Forelimb muscle (tissue), 1 donor: ENCODE measurements around the gene IL20. TPM values are rescaled to one million over a fixed set of nuclear protein-coding genes. Genes with fewer than 3 reads are reported as not detected.

ENCODE experiments used
- DNase-seq: peaks from one replicate; pipeline ENCODE4 v3.0.0-alpha.2; 2013; ENCODE audit warnings: low read depth
- polyA plus RNA-seq: library from polyadenylated mRNA; unstranded; fragments of 120-200 nt; gene quantifications from one replicate; pipeline ENCODE4 v1.2.1, GENCODE V29; 2013; ENCODE audit not compliant: insufficient read length

IL20 gene
- polyA plus RNA-seq, 1 donor = not detected

- no peak for DNase-seq
Measured at GRCh38 chr1:206902702-206903101, 37.3 kb downstream of the IL20 start.

DNA sequence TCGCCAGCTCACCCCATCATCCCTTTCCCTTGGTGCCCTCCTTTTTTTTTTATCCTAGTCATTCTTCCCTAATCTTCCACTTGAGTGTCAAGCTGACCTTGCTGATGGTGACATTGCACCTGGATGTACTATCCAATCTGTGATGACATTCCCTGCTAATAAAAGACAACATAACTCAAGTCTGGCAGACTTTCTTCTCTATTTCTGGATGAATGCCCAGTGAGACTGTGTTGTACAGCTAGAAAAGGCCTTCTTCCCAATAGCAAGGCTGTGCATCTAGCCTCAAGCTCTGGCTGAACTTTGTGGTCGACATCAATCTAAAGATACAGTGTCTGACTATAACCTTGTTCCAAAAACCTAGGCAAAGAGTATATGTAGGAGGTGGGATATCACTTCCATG is 38.3 kb downstream of the IL20 start:
- no peak for DNase-seq

DNA sequence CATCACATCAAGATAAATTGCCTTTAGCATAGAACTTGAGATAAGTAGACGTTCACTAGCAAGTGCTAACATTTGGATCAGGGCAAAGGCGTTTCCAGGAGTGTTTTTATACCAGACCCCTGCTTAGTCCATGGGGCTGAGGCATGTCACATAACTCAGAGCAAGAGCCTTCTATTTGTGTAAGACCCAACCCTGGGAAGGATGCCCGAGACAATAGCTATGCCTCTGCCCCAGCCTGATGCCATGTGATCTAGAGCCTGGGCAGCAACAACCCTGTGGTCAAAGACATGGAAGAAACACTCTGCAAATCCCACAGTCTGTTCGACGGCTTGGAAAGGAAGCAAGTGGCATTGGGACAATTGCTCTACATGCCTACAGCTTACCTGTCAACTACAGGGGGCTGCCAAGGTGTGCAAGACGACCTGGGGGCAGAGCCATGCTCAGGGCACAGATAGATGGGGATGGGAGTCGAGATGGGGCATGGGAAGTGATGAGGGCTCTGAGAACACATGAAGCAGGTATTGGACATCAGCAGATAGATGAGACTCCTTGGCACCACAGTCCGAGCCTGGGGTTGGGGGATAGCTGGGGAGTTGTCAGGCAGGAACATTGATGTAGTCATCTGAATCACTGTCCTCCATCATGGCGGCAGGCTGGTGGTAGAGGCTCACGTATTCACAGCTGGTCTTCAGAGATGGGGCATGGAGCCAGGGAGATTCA is 39.2 kb downstream of the IL20 start:
- DNase-seq = no peak

DNA sequence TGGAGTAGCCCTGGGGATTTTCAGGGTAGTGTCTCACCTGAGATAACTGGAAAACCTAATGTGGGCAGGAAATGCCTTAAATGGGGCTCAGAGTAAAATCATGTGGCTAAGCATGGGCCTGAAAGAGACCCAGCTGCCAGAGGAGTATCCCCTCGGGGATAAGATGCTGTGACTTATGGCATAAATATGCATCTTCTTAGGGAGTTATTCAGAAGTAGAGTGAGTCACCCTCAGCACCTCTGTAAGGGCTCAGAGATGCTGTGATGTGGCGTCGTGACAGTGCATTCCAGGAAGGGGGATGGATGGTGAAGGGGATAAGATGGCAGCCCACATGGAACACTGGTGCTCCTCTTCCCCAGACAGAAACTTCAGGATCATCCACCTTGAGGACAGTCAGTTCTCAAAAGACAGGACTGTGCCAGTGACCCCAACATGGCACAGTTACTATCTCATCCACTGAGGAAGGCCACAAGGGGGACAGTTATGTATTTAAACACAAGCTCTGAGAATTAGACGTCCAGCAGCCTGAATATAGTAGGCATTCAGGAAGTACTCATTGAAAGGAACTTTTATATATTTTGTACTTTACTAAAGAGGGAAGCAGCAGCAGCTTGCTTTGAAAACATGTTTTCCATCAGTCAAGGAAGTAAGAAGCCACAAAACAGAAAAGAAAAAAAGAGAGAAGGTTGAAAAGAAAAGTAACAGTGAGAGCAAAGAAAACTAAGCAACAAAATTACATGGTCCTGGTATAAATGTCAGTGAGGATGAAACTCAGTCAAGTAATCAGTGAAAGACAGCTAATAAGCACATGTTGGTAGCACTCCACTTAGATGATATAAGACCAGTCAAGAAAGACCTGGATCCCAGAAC is 40.1 kb downstream of the IL20 start:
- DNase-seq = no peak

- DNase-seq = no peak
Measured at GRCh38 chr1:206907304-206907991, 42.0 kb downstream of the IL20 start.

DNA sequence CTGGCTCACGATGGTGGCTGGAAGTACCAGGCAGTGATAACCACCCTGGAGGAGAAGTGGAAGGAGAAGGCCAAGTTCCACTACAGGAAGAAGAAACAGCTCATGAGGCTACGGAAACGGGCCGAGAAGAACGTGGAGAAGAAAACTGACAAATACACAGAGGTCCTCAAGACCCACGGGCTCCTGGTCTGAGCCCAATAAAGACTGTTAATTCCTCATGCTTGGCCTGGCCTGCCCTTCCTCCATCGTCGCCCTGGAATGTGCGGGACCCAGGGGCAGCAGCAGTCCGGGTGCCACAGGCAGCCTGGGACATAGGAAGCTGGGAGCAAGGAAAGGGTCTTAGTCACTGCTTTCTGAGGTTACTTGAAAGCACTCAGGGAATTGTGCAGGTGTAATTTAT is 42.6 kb downstream of the IL20 start:
- DNase-seq = no peak

DNA sequence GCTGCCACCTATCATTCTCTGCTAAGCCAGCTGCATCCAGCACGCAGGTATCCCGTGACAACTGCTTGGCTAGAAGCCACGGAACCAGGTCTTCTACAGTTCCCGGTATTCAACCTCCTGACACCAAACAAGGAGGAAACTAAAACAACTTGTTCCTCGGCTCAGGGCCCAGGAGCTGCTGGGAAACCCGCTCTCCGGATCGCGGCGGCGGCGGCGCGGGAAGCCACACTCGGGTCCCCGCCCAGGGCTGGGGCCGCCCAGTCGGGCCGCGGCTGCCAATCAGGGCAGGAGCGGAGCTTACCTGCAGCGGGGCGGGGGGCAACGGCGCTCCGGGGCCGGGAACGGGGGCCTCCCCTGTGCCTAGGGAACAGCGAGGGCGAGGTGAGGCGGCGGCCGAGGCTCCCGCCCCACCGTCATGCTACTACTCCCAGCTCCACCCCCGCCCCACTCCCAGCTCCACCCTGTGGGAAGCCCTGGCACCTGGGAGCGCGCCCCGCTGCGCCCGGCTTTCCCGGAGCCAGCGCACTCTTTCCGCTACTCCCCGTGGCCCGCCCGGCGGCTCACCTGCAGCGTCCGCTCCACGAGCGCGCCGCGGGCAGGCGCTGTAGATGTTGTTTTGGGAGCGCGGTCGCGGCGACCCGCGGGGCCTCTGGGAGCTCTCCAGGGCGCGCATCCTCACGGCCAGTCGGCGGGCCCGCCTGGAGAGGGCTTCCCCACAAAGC is 43.9 kb downstream of the IL20 start:
- no peak for DNase-seq

GRCh38 chr1:206909883-206910318 is 44.5 kb downstream of the IL20 start:
- no peak for DNase-seq

DNA sequence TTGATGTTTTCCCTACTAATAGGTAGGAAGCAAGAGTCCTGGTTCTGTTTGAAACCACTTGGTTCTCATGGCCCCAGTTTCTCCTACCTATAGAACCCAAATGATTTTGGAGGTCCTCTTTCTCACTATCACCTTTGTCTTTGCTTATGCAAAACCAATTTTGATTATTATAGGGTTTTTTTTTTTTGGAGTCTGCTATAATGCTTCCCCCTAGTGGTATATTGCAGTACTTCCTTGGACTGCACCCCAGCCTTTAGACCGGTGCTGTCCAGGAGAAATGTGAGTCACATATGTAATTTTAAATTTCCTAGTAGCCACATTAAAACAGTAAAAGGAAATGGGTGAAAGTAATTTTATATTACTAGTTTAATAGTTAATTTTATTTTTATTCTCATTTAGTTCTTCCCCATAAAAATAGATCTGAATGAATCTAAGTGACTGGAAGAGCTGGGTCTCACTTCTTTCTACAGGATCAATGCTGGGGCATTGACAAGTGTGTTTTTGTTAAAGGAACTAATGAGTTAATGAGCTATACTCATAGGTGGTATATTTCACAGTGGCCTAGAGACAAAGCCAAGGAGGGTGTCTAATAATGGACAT is 45.7 kb downstream of the IL20 start:
- DNase-seq = no peak

GRCh38 chr1:206912445-206913095 is 47.1 kb downstream of the IL20 start:
- DNase-seq = peak; percentile 77

DNA sequence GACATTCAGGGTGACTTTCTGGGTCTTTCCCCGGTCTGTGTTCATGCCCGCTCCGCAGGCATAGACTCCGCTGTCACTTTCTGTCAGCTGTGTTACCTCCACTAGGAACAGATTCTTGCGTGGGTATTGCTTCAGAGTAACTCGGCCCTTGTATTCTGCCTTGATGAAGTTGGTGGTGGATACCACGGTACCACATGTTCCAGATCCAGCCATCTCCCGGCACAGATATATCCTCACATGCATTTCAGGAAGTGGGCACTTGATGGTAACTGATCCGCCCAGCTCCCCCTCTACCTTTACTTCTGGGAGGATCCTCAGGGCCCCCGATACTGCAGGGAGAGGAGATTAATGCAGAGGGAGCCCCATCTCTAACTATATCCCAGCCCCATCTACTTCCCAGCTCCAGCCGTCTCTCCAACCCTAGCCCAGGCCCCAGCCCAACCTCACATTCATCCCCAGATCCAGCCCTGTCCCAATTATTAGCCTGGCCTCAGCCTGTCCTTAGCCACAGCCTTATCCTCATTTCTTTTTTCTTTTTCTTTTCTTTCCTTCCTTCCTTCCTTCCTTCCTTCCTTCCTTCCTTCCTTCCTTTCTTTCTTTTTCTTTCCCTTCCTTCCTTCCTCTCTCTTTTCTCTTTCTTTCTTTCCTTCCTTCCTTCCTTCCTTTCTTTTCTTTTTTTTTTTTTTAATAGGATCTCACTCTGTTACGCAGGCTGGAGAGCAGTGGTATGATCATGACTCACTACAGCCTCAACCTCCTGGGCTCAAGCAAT is 48.5 kb downstream of the IL20 start:
- DNase-seq = no peak

GRCh38 chr1:206915030-206915735 is 49.8 kb downstream of the IL20 start:
- DNase-seq = no peak

- DNase-seq = no peak
Measured at GRCh38 chr1:206916000-206916709, 50.7 kb downstream of the IL20 start.

GRCh38 chr1:206918076-206918475 is 52.7 kb downstream of the IL20 start:
- DNase-seq = no peak
